C4-2B (cell line): ENCODE measurements around the gene DSC1.

Source experiments
- CTCF ChIP-seq: fragments of 450-650 bp; conservative IDR thresholded peaks from 2 replicates; pipeline ENCODE4 v1.5.1; 2017; ENCODE audit warnings: mild to moderate bottlenecking
- ZFX ChIP-seq: fragments of 450-650 bp; IDR thresholded peaks from 2 replicates; pipeline ENCODE4 v1.6.1; 2017

- no peak for TF ChIP-seq CTCF
- TF ChIP-seq ZFX, result no peak
These were observed 63.0 kb downstream of the DSC1 start for GRCh38 chr18:31099450-31100230.
